MG63 (cell line): ENCODE data around the gene LYZ. TPM values are rescaled to one million over a fixed set of nuclear protein-coding genes. Genes with fewer than 3 reads are reported as not detected.

ENCODE experiments used
- DNase-seq: peaks from one replicate; pipeline ENCODE4 v3.0.0-alpha.2; 2020
- H3K27me3 ChIP-seq: fragments of 250-450 bp; sonication (Bioruptor Pico); 2 replicates; pipeline ENCODE4 v1.5.1; 2020; ENCODE audit warnings: mild to moderate bottlenecking, moderate library complexity
- H3K36me3 ChIP-seq: fragments of 250-450 bp; sonication (Bioruptor Pico); 2 replicates; pipeline ENCODE4 v1.5.1; 2020; ENCODE audit warnings: mild to moderate bottlenecking, moderate library complexity
- H3K4me3 ChIP-seq: fragments of 250-450 bp; sonication (Bioruptor Pico); 2 replicates; pipeline ENCODE4 v1.5.1; 2020; ENCODE audit warnings: mild to moderate bottlenecking, moderate library complexity
- H3K9me3 ChIP-seq: fragments of 250-450 bp; sonication (Bioruptor Pico); 2 replicates; pipeline ENCODE4 v1.5.1; 2020; ENCODE audit warnings: mild to moderate bottlenecking, moderate library complexity
- total RNA-seq: library from RNA; depleted of rRNA; stranded (reverse); fragments of >200 nt; shearing (Covaris generic); gene quantifications from 2 replicates; pipeline ENCODE4 v1.2.3, GENCODE V29; 2014; ENCODE audit warnings: low replicate concordance

LYZ gene
- total RNA-seq, 1 experiment from 2014 or later = not detected

GRCh38 chr12:69332815-69333358 lies 15.3 kb upstream of the LYZ start:
- DNase-seq = no peak
- Histone ChIP-seq H3K9me3 (no peaks in the 10 kb centered on the region), H3K4me3 (no peak overlapping the region), H3K27me3 (peaks cover 23% of the 10 kb centered on the region), H3K36me3 (no peaks in the 10 kb centered on the region)

- no peaks in the 10 kb centered on the region for H3K9me3 ChIP-seq
- H3K27me3 ChIP-seq = peaks cover 15% of the 10 kb centered on the region
- no peak overlapping the region for H3K4me3 ChIP-seq
- DNase-seq = no peak
- no peaks in the 10 kb centered on the region for H3K36me3 ChIP-seq
Measured at GRCh38 chr12:69334158-69334557, 14.0 kb upstream of the LYZ start.

GRCh38 chr12:69337311-69338090 lies 10.7 kb upstream of the LYZ start:
- H3K9me3 ChIP-seq = no peaks in the 10 kb centered on the region
- DNase-seq = no peak
- peaks cover 2% of the 10 kb centered on the region; the same call in 1 of the 2 replicates for H3K27me3 ChIP-seq
- H3K36me3 ChIP-seq = no peaks in the 10 kb centered on the region
- H3K4me3 ChIP-seq = no peak overlapping the region

- no peak for DNase-seq
- Histone ChIP-seq H3K4me3 (no peak overlapping the region), H3K9me3 (no peaks in the 10 kb centered on the region), H3K27me3 (peaks cover 2% of the 10 kb centered on the region; the same call in 1 of the 2 replicates), H3K36me3 (no peaks in the 10 kb centered on the region)
Measured at GRCh38 chr12:69338120-69338859, 9.9 kb upstream of the LYZ start.

- H3K36me3 ChIP-seq = no peaks in the 10 kb centered on the region
- DNase-seq = no peak
- no peaks in the 10 kb centered on the region for H3K9me3 ChIP-seq
- no peak overlapping the region for H3K4me3 ChIP-seq
- peaks cover under 1% of the 10 kb centered on the region; the same call in 1 of the 2 replicates for H3K27me3 ChIP-seq
Measured at GRCh38 chr12:69338936-69339335, 9.2 kb upstream of the LYZ start.

- H3K4me3 ChIP-seq = no peak overlapping the region
- no peaks in the 10 kb centered on the region for H3K27me3 ChIP-seq
- H3K36me3 ChIP-seq = no peaks in the 10 kb centered on the region
- DNase-seq = no peak
- no peaks in the 10 kb centered on the region for H3K9me3 ChIP-seq
Measured at GRCh38 chr12:69339999-69340398, 8.2 kb upstream of the LYZ start.

- Histone ChIP-seq H3K4me3 (no peak overlapping the region), H3K36me3 (no peaks in the 10 kb centered on the region), H3K27me3 (no peaks in the 10 kb centered on the region), H3K9me3 (no peaks in the 10 kb centered on the region)
- DNase-seq = no peak
Measured at GRCh38 chr12:69341328-69341727, 6.9 kb upstream of the LYZ start.

- Histone ChIP-seq H3K27me3 (no peaks in the 10 kb centered on the region), H3K4me3 (no peak overlapping the region)
Measured at GRCh38 chr12:69342421-69342820, 5.8 kb upstream of the LYZ start.

GRCh38 chr12:69343357-69343756 lies 4.8 kb upstream of the LYZ start:
- Histone ChIP-seq H3K27me3 (no peaks in the 10 kb centered on the region), H3K9me3 (no peaks in the 10 kb centered on the region), H3K4me3 (no peak overlapping the region), H3K36me3 (no peaks in the 10 kb centered on the region)
- no peak for DNase-seq

More at GRCh38 chr12:69342421-69342820, 5.8 kb upstream of the LYZ start:
- H3K36me3 ChIP-seq = no peaks in the 10 kb centered on the region
- H3K9me3 ChIP-seq = no peaks in the 10 kb centered on the region
- no peak for DNase-seq

GRCh38 chr12:69343885-69344612 lies 4.1 kb upstream of the LYZ start:
- no peaks in the 10 kb centered on the region for H3K36me3 ChIP-seq
- no peak for DNase-seq
- H3K4me3 ChIP-seq = no peak overlapping the region
- H3K27me3 ChIP-seq = no peaks in the 10 kb centered on the region
- H3K9me3 ChIP-seq = no peaks in the 10 kb centered on the region

GRCh38 chr12:69345077-69345476 lies 3.1 kb upstream of the LYZ start:
- Histone ChIP-seq H3K9me3 (no peaks in the 10 kb centered on the region), H3K36me3 (no peaks in the 10 kb centered on the region), H3K27me3 (peaks cover 3% of the 10 kb centered on the region; the same call in 1 of the 2 replicates), H3K4me3 (no peak overlapping the region)
- no peak for DNase-seq

GRCh38 chr12:69345742-69346141 lies 2.4 kb upstream of the LYZ start:
- Histone ChIP-seq H3K9me3 (no peaks in the 10 kb centered on the region), H3K4me3 (no peak overlapping the region), H3K36me3 (no peaks in the 10 kb centered on the region), H3K27me3 (peaks cover 5% of the 10 kb centered on the region; the same call in 1 of the 2 replicates)
- DNase-seq = no peak

GRCh38 chr12:69350002-69350626 lies 1.9 kb downstream of the LYZ start:
- no peak for DNase-seq
- H3K9me3 ChIP-seq = no peaks in the 10 kb centered on the region
- H3K4me3 ChIP-seq = no peak overlapping the region
- no peaks in the 10 kb centered on the region for H3K36me3 ChIP-seq
- peaks cover 10% of the 10 kb centered on the region for H3K27me3 ChIP-seq

GRCh38 chr12:69350777-69351176 lies 2.6 kb downstream of the LYZ start:
- Histone ChIP-seq H3K4me3 (no peak overlapping the region), H3K9me3 (no peaks in the 10 kb centered on the region), H3K36me3 (no peaks in the 10 kb centered on the region), H3K27me3 (peaks cover 10% of the 10 kb centered on the region)
- no peak for DNase-seq

GRCh38 chr12:69351462-69352236 lies 3.5 kb downstream of the LYZ start:
- Histone ChIP-seq H3K36me3 (no peaks in the 10 kb centered on the region), H3K4me3 (no peak overlapping the region), H3K9me3 (no peaks in the 10 kb centered on the region), H3K27me3 (peaks cover 10% of the 10 kb centered on the region)
- no peak for DNase-seq

GRCh38 chr12:69352904-69353303 lies 4.7 kb downstream of the LYZ start:
- Histone ChIP-seq H3K36me3 (no peaks in the 10 kb centered on the region), H3K4me3 (no peak overlapping the region), H3K27me3 (peaks cover 10% of the 10 kb centered on the region), H3K9me3 (no peaks in the 10 kb centered on the region)
- no peak for DNase-seq
